Gastroesophageal sphincter (tissue), 4 donors: ENCODE results near the gene LCN9. TPM values are rescaled to one million over a fixed set of nuclear protein-coding genes. Genes with fewer than 3 reads are reported as not detected.

Experiments used
- ATAC-seq: fragments of 150-250 bp; one replicate; pipeline ENCODE4 v1.9.1; 2016; ENCODE audit warnings: mild to moderate bottlenecking, moderate library complexity
- H3K27ac ChIP-seq, 4 donors: fragments of 200-600 bp; sonication (generic) in 3 of 4; 1 replicate in 3 of 4; 2 replicates in 1 of 4; pipeline ENCODE4 v1.5.1; 2016 to 2019
- H3K27me3 ChIP-seq: fragments of 200-600 bp; sonication (generic); one replicate; pipeline ENCODE4 v1.5.1; 2019
- H3K36me3 ChIP-seq, 2 donors: fragments of 200-600 bp; sonication (generic); one replicate each; pipeline ENCODE4 v1.5.1; 2019; ENCODE audit warnings: control low read depth in 1 of 2
- H3K4me1 ChIP-seq, 3 donors: fragments of 200-600 bp; sonication (generic); 1 replicate in 2 of 3; 2 replicates in 1 of 3; pipeline ENCODE4 v1.5.1; 2016 to 2019; ENCODE audit warnings: control low read depth in 2 of 3
- H3K4me3 ChIP-seq, 2 donors: fragments of 200-600 bp; sonication (generic); one replicate each; pipeline ENCODE4 v1.5.1; 2019; ENCODE audit warnings: mild to moderate bottlenecking in 1 of 2, moderate library complexity in 1 of 2
- H3K9me3 ChIP-seq, 3 donors: fragments of 200-600 bp; sonication (generic); one replicate each; pipeline ENCODE4 v1.5.1; 2017 to 2019; ENCODE audit warnings: control low read depth in 2 of 3
- CTCF ChIP-seq, 4 experiments: fragments of 200-600 bp in 2 of 4; fragments of 450-650 bp in 2 of 4; sonication (generic) in 1 of 4; IDR thresholded peaks; one replicate each; pipeline ENCODE4 v1.5.1; 2017 to 2019; ENCODE audit warnings: antibody characterized with exemption in 4 of 4, mild to moderate bottlenecking in 2 of 4, moderate library complexity in 2 of 4
- EP300 ChIP-seq: sonication (generic); formaldehyde crosslinking; IDR thresholded peaks from one replicate; pipeline ENCODE4 v1.6.1; 2017; ENCODE audit warnings: antibody characterized with exemption, mild to moderate bottlenecking
- POLR2A ChIP-seq, 2 donors: fragments of 450-650 bp; IDR thresholded peaks; one replicate each; pipeline ENCODE4 v1.6.1; 2017; ENCODE audit warnings: antibody characterized with exemption in 2 of 2, mild to moderate bottlenecking in 2 of 2, moderate library complexity in 1 of 2
- POLR2AphosphoS5 ChIP-seq: sonication (generic); formaldehyde crosslinking; IDR thresholded peaks from one replicate; pipeline ENCODE4 v1.6.1; 2017; ENCODE audit warnings: antibody characterized with exemption
- WGBS, 2 donors: methylation state at CpG; one replicate each; pipeline ENCODE4 v1.1.5; 2018; ENCODE audit warnings: low coverage in 1 of 2; 5-methylcytosine and 5-hydroxymethylcytosine counted together
- total RNA-seq, 4 donors: library from RNA; depleted of rRNA; stranded (reverse); fragments of >200 nt; gene quantifications; one replicate each; pipeline ENCODE4 v1.1.0, GENCODE V29; 2016

The LCN9 gene
- not detected for total RNA-seq

GRCh38 chr9:135662758-135663450 lies at the start of gene LCN9:
LCN9 (plus strand) TSS chr9:135663309; CDS start chr9:135663322, 13 bp downstream.
- Histone ChIP-seq H3K4me3 (no peak within 1 kb of the TSS), H3K36me3 (no peaks in the 10 kb centered on the region), H3K9me3 (no peaks in the 10 kb centered on the region), H3K4me1 (no peaks in the 10 kb centered on the region), H3K27ac (no peak within 1 kb of the TSS), H3K27me3 (peaks cover 60% of the 10 kb centered on the region)
- WGBS, 2 donors, result 63% methylated on average over 4 of the region's 25 CpGs; no CpG with 5 or more reads in 1 of the 2 donors
- TF ChIP-seq POLR2AphosphoS5 (no peak), EP300 (no peak), POLR2A (IDR thresholded peaks at IDR 0.05) (no peak), CTCF (IDR thresholded peaks at IDR 0.05) (no peak)
- ATAC-seq, result no peak

DNA sequence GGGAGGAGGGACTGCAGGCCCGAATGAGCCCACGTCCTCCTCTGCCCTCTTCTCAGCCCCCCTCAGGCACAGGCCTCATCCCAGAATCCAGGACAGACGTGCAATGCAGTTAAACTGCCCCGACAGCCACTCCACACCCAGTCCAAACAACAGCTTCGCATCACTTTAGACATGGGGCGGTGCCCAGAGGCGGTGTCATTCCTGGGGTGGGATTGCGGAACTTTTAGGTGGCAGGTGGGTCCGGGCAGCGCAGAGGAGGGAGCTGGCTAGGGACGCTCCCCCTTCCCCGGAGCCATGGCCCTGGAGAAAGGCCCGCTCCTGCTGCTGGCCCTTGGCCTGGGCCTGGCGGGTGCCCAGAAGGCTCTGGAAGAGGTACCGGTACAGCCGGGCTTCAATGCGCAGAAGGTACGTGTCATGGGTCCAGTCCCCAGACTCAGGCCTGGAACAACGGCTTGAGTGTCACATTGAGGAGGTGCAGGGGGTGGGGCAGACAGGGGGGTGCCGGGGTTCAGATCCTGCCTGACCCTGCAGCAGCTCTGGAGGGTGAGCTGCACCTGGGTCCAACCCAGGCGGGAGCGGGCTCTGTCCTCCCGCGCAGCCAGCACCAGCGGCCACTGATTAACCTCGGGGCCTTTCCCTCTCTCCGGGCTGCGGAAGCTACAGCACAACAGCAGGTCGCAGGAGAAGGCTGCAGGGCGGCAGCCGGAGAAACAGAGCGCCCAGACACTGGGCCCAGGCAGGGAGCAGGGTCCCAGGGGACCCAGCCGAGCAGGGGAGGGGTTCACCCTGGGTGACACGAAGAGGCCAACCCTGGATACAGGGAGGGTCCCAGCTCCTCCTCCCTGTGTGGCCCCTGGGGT lies 48.9 kb upstream of the LCN9 start:
- no peak for TF ChIP-seq CTCF (IDR thresholded peaks at IDR 0.05)
- TF ChIP-seq POLR2AphosphoS5, result no peak
- no peak for TF ChIP-seq POLR2A (IDR thresholded peaks at IDR 0.05)
- no peak for TF ChIP-seq EP300
- no CpG with 5 or more reads among the region's 34 CpGs for WGBS, 2 donors
- Histone ChIP-seq H3K36me3 (no peaks in the 10 kb centered on the region), H3K9me3 (no peaks in the 10 kb centered on the region), H3K27ac (no peak overlapping the region), H3K27me3 (peaks cover 89% of the 10 kb centered on the region), H3K4me1 (no peaks in the 10 kb centered on the region), H3K4me3 (no peak overlapping the region)
- ATAC-seq, result no peak

- WGBS, 2 donors, result 100% methylated on average over 1 of the region's 29 CpGs; no CpG with 5 or more reads in 1 of the 2 donors
- H3K27me3 ChIP-seq, result peaks cover 90% of the 10 kb centered on the region
- no peaks in the 10 kb centered on the region for H3K36me3 ChIP-seq
Observed at GRCh38 chr9:135614821-135615665, 48.1 kb upstream of the LCN9 start.

More at GRCh38 chr9:135614821-135615665, 48.1 kb upstream of the LCN9 start:
- no peak overlapping the region for H3K4me3 ChIP-seq
- no peak overlapping the region for H3K27ac ChIP-seq
- TF ChIP-seq POLR2A (IDR thresholded peaks at IDR 0.05) (no peak), POLR2AphosphoS5 (no peak), EP300 (no peak), CTCF (IDR thresholded peaks at IDR 0.05) (no peak)
- H3K9me3 ChIP-seq, result no peaks in the 10 kb centered on the region
- no peak for ATAC-seq
- no peaks in the 10 kb centered on the region for H3K4me1 ChIP-seq
